Esophagus (tissue), 2 donors: ENCODE results near the gene OPA3. TPM values are rescaled to one million over a fixed set of nuclear protein-coding genes. Genes with fewer than 3 reads are reported as not detected.

Source experiments
- H3K27ac ChIP-seq, 2 donors: one replicate each; pipeline ENCODE4 v1.5.1; 2013; ENCODE audit warnings: low read depth in 2 of 2, mild to moderate bottlenecking in 2 of 2, inconsistent platforms in 1 of 2, low read length in 1 of 2, moderate library complexity in 1 of 2
- H3K27me3 ChIP-seq, 2 donors: one replicate each; pipeline ENCODE4 v1.6.1; 2013; ENCODE audit warnings: low read length in 2 of 2, control low read depth in 1 of 2, mild to moderate bottlenecking in 1 of 2; ENCODE audit not compliant: insufficient read depth in 2 of 2, control insufficient read depth in 1 of 2
- H3K36me3 ChIP-seq, 2 donors: one replicate each; pipeline ENCODE4 v1.6.1; 2013; ENCODE audit warnings: low read length in 1 of 2; ENCODE audit not compliant: control insufficient read depth in 2 of 2, insufficient read depth in 2 of 2
- H3K4me1 ChIP-seq, 2 donors: one replicate each; pipeline ENCODE4 v1.6.1; 2013; ENCODE audit warnings: low read length in 1 of 2; ENCODE audit not compliant: control insufficient read depth in 2 of 2, insufficient read depth in 2 of 2
- H3K4me3 ChIP-seq, 2 donors: one replicate each; pipeline ENCODE4 v1.5.1; 2013; ENCODE audit warnings: low read length in 2 of 2, mild to moderate bottlenecking in 2 of 2, low read depth in 1 of 2, moderate library complexity in 1 of 2
- H3K9me3 ChIP-seq, 2 donors: one replicate each; pipeline ENCODE4 v1.6.1; 2013; ENCODE audit warnings: mild to moderate bottlenecking in 2 of 2, low read depth in 1 of 2, low read length in 1 of 2, moderate library complexity in 1 of 2; ENCODE audit not compliant: control insufficient read depth in 2 of 2, insufficient read depth in 1 of 2
- WGBS, 2 donors: extraction: QIAGEN DNeasy Blood & Tissue Kit; methylation state at CpG; one replicate each; pipeline ENCODE4 v1.1.7; 2013; 5-methylcytosine and 5-hydroxymethylcytosine counted together
- polyA plus RNA-seq, 2 donors: library from polyadenylated mRNA; stranded (reverse); fragments of 200-250 nt; gene quantifications; one replicate each; pipeline ENCODE4 v1.2.3, GENCODE V29; 2013
- donor health status: healthy with polysubstance abuse.
- donor health status: Bipolar disorder and iron deficiency.

OPA3 gene
- polyA plus RNA-seq, 2 donors, result 4.0 to 4.6 TPM

GRCh38 chr19:45478454-45479238 is 106.0 kb downstream of the OPA3 start:
- Histone ChIP-seq H3K27me3 (no peaks in the 10 kb centered on the region), H3K27ac (peak overlapping the region; percentile 88 to 92), H3K36me3 (no peaks in the 10 kb centered on the region), H3K4me1 (peaks cover 0 to 3% of the 10 kb centered on the region in 2 donors), H3K9me3 (no peaks in the 10 kb centered on the region), H3K4me3 (peak overlapping the region; percentile 30 to 51)
- WGBS, 2 donors, result 0% methylated on average over 39 of the region's 39 CpGs

GRCh38 chr19:45477713-45478453 is 106.7 kb downstream of the OPA3 start:
- Histone ChIP-seq H3K9me3 (no peaks in the 10 kb centered on the region), H3K4me1 (peaks cover 0 to 3% of the 10 kb centered on the region in 2 donors), H3K27ac (peak overlapping the region; percentile 88 to 92), H3K36me3 (no peaks in the 10 kb centered on the region), H3K4me3 (peak overlapping the region; percentile 30 to 51), H3K27me3 (no peaks in the 10 kb centered on the region)
- WGBS, 2 donors, result 7% methylated on average over 12 of the region's 12 CpGs

Other genes starting within 250 kb of the OPA3 start
- 10 to 100 TPM; 15.0 to 24.2 TPM for gene KLC3, start 244.1 kb downstream of the OPA3 start, polyA plus RNA-seq
- gene ERCC2, start 214.2 kb downstream of the OPA3 start, polyA plus RNA-seq, result 1 to 10 TPM; 6.1 to 8.8 TPM
- 100 to 1,000 TPM; 163 to 233 TPM for gene PPP1R13L, start 179.7 kb downstream of the OPA3 start, polyA plus RNA-seq
- gene POLR1G, start 178.2 kb downstream of the OPA3 start, polyA plus RNA-seq, result 1 to 10 TPM; 6.3 to 6.8 TPM
- 10 to 100 TPM; 33.3 to 33.4 TPM for gene ERCC1, start 160.9 kb downstream of the OPA3 start, polyA plus RNA-seq
- gene FOSB, start 116.8 kb downstream of the OPA3 start, polyA plus RNA-seq, result 10 to 100 TPM in 1 of 2 donors, 1 to 10 TPM in 1; 1.1 to 13.8 TPM
- 1 to 10 TPM; 2.4 to 5.1 TPM for gene RTN2, start 87.8 kb downstream of the OPA3 start, polyA plus RNA-seq
- 1 to 10 TPM; 2.3 to 2.5 TPM for gene PPM1N, start 86.4 kb downstream of the OPA3 start, polyA plus RNA-seq
- gene VASP, start 77.3 kb downstream of the OPA3 start, polyA plus RNA-seq, result 10 to 100 TPM; 35.5 to 36.5 TPM
- under 1 TPM; 0.83 to 0.85 TPM for gene GPR4, start 17.4 kb upstream of the OPA3 start, polyA plus RNA-seq
- gene EML2, start 54.6 kb upstream of the OPA3 start, polyA plus RNA-seq, result 10 to 100 TPM; 55.3 to 56.5 TPM
- gene GIPR, start 83.4 kb upstream of the OPA3 start, polyA plus RNA-seq, result 1 to 10 TPM in 1 of 2 donors, under 1 TPM in 1; 0.62 to 2.1 TPM
- gene SNRPD2, start 107.2 kb upstream of the OPA3 start, polyA plus RNA-seq, result 100 to 1,000 TPM; 291 to 376 TPM
- gene QPCTL, start 107.9 kb upstream of the OPA3 start, polyA plus RNA-seq, result 1 to 10 TPM; 3.9 to 6.8 TPM
- 10 to 100 TPM; 13.9 TPM for gene FBXO46, start 146.1 kb upstream of the OPA3 start, polyA plus RNA-seq
- gene MEIOSIN, start 148.6 kb upstream of the OPA3 start, polyA plus RNA-seq, result not detected
- gene SIX5, start 184.4 kb upstream of the OPA3 start, polyA plus RNA-seq, result 1 to 10 TPM; 8.2 to 9.8 TPM
- gene DMPK, start 197.7 kb upstream of the OPA3 start, polyA plus RNA-seq, result 100 to 1,000 TPM in 1 of 2 donors, 10 to 100 TPM in 1; 26.0 to 133 TPM
- 10 to 100 TPM; 12.4 to 34.6 TPM for gene DMWD, start 208.0 kb upstream of the OPA3 start, polyA plus RNA-seq
- under 1 TPM in 1 of 2 donors, not detected in 1; 0.16 TPM for gene RSPH6A, start 230.5 kb upstream of the OPA3 start, polyA plus RNA-seq